Liver (tissue), 9 donors: ENCODE measurements around the gene GTF3C5. TPM values are rescaled to one million over a fixed set of nuclear protein-coding genes. Genes with fewer than 3 reads are reported as not detected.

Experiments used
- DNase-seq: peaks from one replicate; pipeline ENCODE4 v3.0.0-alpha.2; 2017; ENCODE audit warnings: low spot score
- H3K27ac ChIP-seq, 2 donors: one replicate each; pipeline ENCODE4 v1.7.0; 2013; ENCODE audit warnings: inconsistent platforms in 2 of 2, low read length in 2 of 2, control low read depth in 1 of 2, low read depth in 1 of 2, mild to moderate bottlenecking in 1 of 2
- H3K27me3 ChIP-seq, 4 donors: one replicate each; pipeline versions ENCODE4 v1.6.1 to v1.7.0; 2013; ENCODE audit warnings: low read length in 3 of 4, inconsistent platforms in 1 of 4, mild to moderate bottlenecking in 1 of 4, moderate library complexity in 1 of 4; ENCODE audit not compliant: control insufficient read depth in 4 of 4, insufficient read depth in 4 of 4
- H3K36me3 ChIP-seq, 4 donors: one replicate each; pipeline versions ENCODE4 v1.6.1 to v1.7.0; 2013; ENCODE audit warnings: low read length in 3 of 4, mild to moderate bottlenecking in 3 of 4, low read depth in 1 of 4, moderate library complexity in 1 of 4; ENCODE audit not compliant: control insufficient read depth in 4 of 4, insufficient read depth in 3 of 4
- H3K4me1 ChIP-seq, 4 donors: one replicate each; pipeline versions ENCODE4 v1.6.1 to v1.7.0; 2013; ENCODE audit warnings: low read length in 3 of 4, mild to moderate bottlenecking in 3 of 4, moderate library complexity in 1 of 4; ENCODE audit not compliant: control insufficient read depth in 4 of 4, insufficient read depth in 4 of 4
- H3K4me3 ChIP-seq, 3 donors: one replicate each; pipeline versions ENCODE4 v1.6.1 to v1.7.0; 2013; ENCODE audit warnings: low read length in 3 of 3, control low read depth in 1 of 3, low read depth in 1 of 3, mild to moderate bottlenecking in 1 of 3
- H3K9ac ChIP-seq, 2 donors: one replicate each; pipeline ENCODE4 v1.7.0; 2013; ENCODE audit warnings: low read length in 2 of 2, mild to moderate bottlenecking in 2 of 2, moderate library complexity in 2 of 2, control low read depth in 1 of 2, low read depth in 1 of 2
- H3K9me3 ChIP-seq, 4 donors: one replicate each; pipeline versions ENCODE4 v1.6.1 to v1.7.0; 2013; ENCODE audit warnings: low read length in 3 of 4; ENCODE audit not compliant: control insufficient read depth in 4 of 4
- ATF3 ChIP-seq: IDR thresholded peaks from 2 replicates; pipeline ENCODE4 v1.6.1; 2016; ENCODE audit warnings: antibody characterized with exemption
- EGR1 ChIP-seq, 2 donors: IDR thresholded peaks; 2 replicates each; pipeline ENCODE4 v1.6.1; 2016 to 2018; ENCODE audit warnings: antibody characterized with exemption in 2 of 2, low read depth in 2 of 2
- FOXA1 ChIP-seq: IDR thresholded peaks from 2 replicates; pipeline ENCODE4 v1.6.1; 2016; ENCODE audit warnings: antibody characterized with exemption
- FOXA2 ChIP-seq: IDR thresholded peaks from 2 replicates; pipeline ENCODE4 v1.6.1; 2016; ENCODE audit warnings: antibody characterized with exemption
- GABPA ChIP-seq, 2 donors: IDR thresholded peaks in 1 of 2; conservative IDR thresholded peaks in 1 of 2; 2 replicates each; pipeline ENCODE4 v1.6.1; 2016; ENCODE audit warnings: antibody characterized with exemption in 2 of 2, mild to moderate bottlenecking in 1 of 2, moderate library complexity in 1 of 2
- HNF4A ChIP-seq, 2 donors: conservative IDR thresholded peaks; 2 replicates each; pipeline ENCODE4 v1.6.1; 2016; ENCODE audit warnings: antibody characterized with exemption in 2 of 2, mild to moderate bottlenecking in 2 of 2
- HNF4G ChIP-seq: IDR thresholded peaks from 2 replicates; pipeline ENCODE4 v1.6.1; 2016; ENCODE audit warnings: antibody characterized with exemption
- JUND ChIP-seq, 2 donors: IDR thresholded peaks; 2 replicates each; pipeline ENCODE4 v1.6.1; 2016; ENCODE audit warnings: antibody characterized with exemption in 2 of 2
- NR2F2 ChIP-seq: IDR thresholded peaks from 2 replicates; pipeline ENCODE4 v1.6.1; 2016; ENCODE audit warnings: antibody characterized with exemption
- RAD21 ChIP-seq, 2 donors: IDR thresholded peaks; 2 replicates each; pipeline ENCODE4 v1.6.1; 2016; ENCODE audit warnings: antibody characterized with exemption in 2 of 2, mild to moderate bottlenecking in 2 of 2
- RXRA ChIP-seq, 2 donors: IDR thresholded peaks; 2 replicates each; pipeline ENCODE4 v1.6.1; 2017 to 2018; ENCODE audit warnings: antibody characterized with exemption in 2 of 2, mild to moderate bottlenecking in 1 of 2
- SP1 ChIP-seq: IDR thresholded peaks from 2 replicates; pipeline ENCODE4 v1.6.1; 2018; ENCODE audit warnings: antibody characterized with exemption, mild to moderate bottlenecking
- TAF1 ChIP-seq: conservative IDR thresholded peaks from 2 replicates; pipeline ENCODE4 v1.6.1; 2016; ENCODE audit warnings: antibody characterized with exemption, mild to moderate bottlenecking
- YY1 ChIP-seq: IDR thresholded peaks from 2 replicates; pipeline ENCODE4 v1.6.1; 2016; ENCODE audit warnings: antibody characterized with exemption, mild to moderate bottlenecking
- ZBTB33 ChIP-seq: IDR thresholded peaks from 2 replicates; pipeline ENCODE4 v1.6.1; 2016; ENCODE audit warnings: antibody characterized with exemption
- WGBS: extraction: QIAGEN DNeasy Blood & Tissue Kit; methylation state at CpG from one replicate; pipeline ENCODE4 v1.1.7; 2013; 5-methylcytosine and 5-hydroxymethylcytosine counted together
- polyA plus RNA-seq, 2 donors: library from polyadenylated mRNA; stranded (reverse) in 1 of 2; unstranded in 1 of 2; fragments of 200-250 nt in 1 of 2; fragments of >200 nt in 1 of 2; fragmentation: Nextera tagmentation in 1 of 2; extraction: Ambion mirVana in 1 of 2; gene quantifications; one replicate each; pipeline versions ENCODE4 v1.2.1 to v1.2.3, GENCODE V29; 2013 to 2015
- total RNA-seq, 2 donors: library from RNA; depleted of rRNA; stranded (reverse); fragments of >200 nt; gene quantifications; one replicate each; pipeline ENCODE4 v1.2.3, GENCODE V29; 2014
- TF ChIP-seq, protein P1 (sequence below): IDR thresholded peaks from 2 replicates; pipeline ENCODE4 v1.6.1; 2016; ENCODE audit warnings: antibody characterized with exemption
- TF ChIP-seq, protein P2 (sequence below): IDR thresholded peaks from 2 replicates; pipeline ENCODE4 v1.6.1; 2016; ENCODE audit warnings: antibody characterized with exemption, mild to moderate bottlenecking
- TF ChIP-seq, protein P3 (sequence below): fragments of 150-350 bp; IDR thresholded peaks from 2 replicates; pipeline ENCODE4 v1.5.1; 2017; ENCODE audit warnings: improper control_type of control experiment, low read depth, low read length; ENCODE audit not compliant: missing input control
- donor health status: healthy.
- donor health status: healthy.
- donor health status: healthy.
- donor health status: healthy.
- donor health status: healthy.

Gene GTF3C5
- total and polyA plus RNA-seq, 4 donors = 13.2 to 26.2 (median 18.2) TPM

DNA sequence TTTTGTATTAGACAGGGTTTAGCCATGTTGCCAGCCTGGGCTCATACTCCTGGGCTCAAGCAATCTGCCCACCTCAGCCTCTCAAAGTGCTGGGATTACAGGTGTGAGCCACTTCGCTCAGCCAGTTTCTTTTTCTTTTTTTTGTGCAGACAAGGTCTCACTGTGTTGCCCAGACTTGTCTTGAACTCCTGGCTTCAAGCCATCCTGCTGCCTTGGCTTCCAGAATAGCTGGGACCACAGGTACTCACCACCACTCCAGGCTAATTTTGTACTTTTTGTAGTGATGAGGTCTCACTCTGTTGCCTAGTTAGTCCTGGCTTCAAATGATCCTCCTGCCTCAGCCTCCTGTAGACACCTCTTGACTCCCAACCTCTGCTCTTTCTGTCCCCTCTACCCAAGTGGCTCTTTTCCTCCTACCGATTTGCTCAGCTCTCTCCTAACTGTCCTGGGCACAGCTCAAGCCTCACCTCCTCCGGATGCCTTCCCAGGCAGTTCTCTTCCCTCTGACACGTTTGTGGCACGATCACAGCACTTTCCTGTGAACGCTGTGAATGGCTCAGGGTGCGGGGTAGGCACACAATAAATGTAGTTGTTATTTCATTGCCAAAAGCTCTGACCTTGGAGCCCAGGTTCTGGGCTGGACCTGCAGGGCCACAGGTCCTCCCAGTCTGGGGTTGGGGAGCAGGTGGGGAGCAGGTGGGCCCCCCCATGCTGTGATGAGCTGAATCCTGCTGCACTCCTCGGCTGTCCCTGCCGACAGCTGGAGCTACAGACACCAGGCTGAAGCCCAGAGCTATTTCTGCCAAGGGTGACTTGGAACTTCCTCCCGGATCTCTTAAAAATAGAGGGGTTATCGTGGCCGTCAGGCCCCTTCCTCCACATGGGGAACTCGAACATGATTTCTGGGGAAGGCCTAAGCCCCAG lies 28.4 kb upstream of the GTF3C5 start:
- H3K4me1 ChIP-seq = peaks cover 0 to 1% (median 0%) of the 10 kb centered on the region in 4 donors
- H3K4me3 ChIP-seq = no peak overlapping the region
- peak; percentile 51 for DNase-seq
- WGBS = 53% methylated on average over 13 of the region's 13 CpGs
- H3K27ac ChIP-seq = no peak overlapping the region
- peaks cover 0 to 3% (median 1%) of the 10 kb centered on the region in 4 donors for H3K27me3 ChIP-seq
- TF ChIP-seq HNF4A (conservative IDR thresholded peaks at IDR 0.05) (no peak), ATF3 (no peak), FOXA2 (no peak), EGR1 (IDR thresholded peaks at IDR 0.05; ENCODE audit: low read depth in 2 of 2) (no peak), YY1 (no peak), JUND (IDR thresholded peaks at IDR 0.05) (no peak), RXRA (IDR thresholded peaks at IDR 0.05) (no peak), FOXA1 (no peak), SP1 (no peak), GABPA (IDR thresholded peaks at IDR 0.05 in 1 of 2, conservative IDR thresholded peaks at IDR 0.05 in 1 of 2) (no peak), TAF1 (no peak), RAD21 (IDR thresholded peaks at IDR 0.05) (no peak), HNF4G (no peak), NR2F2 (no peak), ZBTB33 (no peak)
- TF ChIP-seq, protein P1, sequence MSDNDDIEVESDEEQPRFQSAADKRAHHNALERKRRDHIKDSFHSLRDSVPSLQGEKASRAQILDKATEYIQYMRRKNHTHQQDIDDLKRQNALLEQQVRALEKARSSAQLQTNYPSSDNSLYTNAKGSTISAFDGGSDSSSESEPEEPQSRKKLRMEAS = no peak
- TF ChIP-seq, protein P2, sequence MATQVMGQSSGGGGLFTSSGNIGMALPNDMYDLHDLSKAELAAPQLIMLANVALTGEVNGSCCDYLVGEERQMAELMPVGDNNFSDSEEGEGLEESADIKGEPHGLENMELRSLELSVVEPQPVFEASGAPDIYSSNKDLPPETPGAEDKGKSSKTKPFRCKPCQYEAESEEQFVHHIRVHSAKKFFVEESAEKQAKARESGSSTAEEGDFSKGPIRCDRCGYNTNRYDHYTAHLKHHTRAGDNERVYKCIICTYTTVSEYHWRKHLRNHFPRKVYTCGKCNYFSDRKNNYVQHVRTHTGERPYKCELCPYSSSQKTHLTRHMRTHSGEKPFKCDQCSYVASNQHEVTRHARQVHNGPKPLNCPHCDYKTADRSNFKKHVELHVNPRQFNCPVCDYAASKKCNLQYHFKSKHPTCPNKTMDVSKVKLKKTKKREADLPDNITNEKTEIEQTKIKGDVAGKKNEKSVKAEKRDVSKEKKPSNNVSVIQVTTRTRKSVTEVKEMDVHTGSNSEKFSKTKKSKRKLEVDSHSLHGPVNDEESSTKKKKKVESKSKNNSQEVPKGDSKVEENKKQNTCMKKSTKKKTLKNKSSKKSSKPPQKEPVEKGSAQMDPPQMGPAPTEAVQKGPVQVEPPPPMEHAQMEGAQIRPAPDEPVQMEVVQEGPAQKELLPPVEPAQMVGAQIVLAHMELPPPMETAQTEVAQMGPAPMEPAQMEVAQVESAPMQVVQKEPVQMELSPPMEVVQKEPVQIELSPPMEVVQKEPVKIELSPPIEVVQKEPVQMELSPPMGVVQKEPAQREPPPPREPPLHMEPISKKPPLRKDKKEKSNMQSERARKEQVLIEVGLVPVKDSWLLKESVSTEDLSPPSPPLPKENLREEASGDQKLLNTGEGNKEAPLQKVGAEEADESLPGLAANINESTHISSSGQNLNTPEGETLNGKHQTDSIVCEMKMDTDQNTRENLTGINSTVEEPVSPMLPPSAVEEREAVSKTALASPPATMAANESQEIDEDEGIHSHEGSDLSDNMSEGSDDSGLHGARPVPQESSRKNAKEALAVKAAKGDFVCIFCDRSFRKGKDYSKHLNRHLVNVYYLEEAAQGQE = no peak
- TF ChIP-seq, protein P3, sequence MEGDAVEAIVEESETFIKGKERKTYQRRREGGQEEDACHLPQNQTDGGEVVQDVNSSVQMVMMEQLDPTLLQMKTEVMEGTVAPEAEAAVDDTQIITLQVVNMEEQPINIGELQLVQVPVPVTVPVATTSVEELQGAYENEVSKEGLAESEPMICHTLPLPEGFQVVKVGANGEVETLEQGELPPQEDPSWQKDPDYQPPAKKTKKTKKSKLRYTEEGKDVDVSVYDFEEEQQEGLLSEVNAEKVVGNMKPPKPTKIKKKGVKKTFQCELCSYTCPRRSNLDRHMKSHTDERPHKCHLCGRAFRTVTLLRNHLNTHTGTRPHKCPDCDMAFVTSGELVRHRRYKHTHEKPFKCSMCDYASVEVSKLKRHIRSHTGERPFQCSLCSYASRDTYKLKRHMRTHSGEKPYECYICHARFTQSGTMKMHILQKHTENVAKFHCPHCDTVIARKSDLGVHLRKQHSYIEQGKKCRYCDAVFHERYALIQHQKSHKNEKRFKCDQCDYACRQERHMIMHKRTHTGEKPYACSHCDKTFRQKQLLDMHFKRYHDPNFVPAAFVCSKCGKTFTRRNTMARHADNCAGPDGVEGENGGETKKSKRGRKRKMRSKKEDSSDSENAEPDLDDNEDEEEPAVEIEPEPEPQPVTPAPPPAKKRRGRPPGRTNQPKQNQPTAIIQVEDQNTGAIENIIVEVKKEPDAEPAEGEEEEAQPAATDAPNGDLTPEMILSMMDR = no peak
- H3K36me3 ChIP-seq = no peaks in the 10 kb centered on the region
- H3K9me3 ChIP-seq = no peaks in the 10 kb centered on the region
- H3K9ac ChIP-seq = no peak overlapping the region
